GM12874 (cell line): ENCODE results near the gene ARHGEF7.

ENCODE experiments used
- TF ChIP-seq, protein P1 (sequence below): IDR thresholded peaks from 2 replicates; pipeline ENCODE4 v1.5.1; 2011; ENCODE audit warnings: low read depth, mild to moderate bottlenecking, control low read depth, low read length, moderate library complexity; ENCODE audit not compliant: insufficient read depth

Gene ARHGEF7

GRCh38 chr13:111095911-111096501 is 19.1 kb upstream of the ARHGEF7 start:
- TF ChIP-seq, protein P1, sequence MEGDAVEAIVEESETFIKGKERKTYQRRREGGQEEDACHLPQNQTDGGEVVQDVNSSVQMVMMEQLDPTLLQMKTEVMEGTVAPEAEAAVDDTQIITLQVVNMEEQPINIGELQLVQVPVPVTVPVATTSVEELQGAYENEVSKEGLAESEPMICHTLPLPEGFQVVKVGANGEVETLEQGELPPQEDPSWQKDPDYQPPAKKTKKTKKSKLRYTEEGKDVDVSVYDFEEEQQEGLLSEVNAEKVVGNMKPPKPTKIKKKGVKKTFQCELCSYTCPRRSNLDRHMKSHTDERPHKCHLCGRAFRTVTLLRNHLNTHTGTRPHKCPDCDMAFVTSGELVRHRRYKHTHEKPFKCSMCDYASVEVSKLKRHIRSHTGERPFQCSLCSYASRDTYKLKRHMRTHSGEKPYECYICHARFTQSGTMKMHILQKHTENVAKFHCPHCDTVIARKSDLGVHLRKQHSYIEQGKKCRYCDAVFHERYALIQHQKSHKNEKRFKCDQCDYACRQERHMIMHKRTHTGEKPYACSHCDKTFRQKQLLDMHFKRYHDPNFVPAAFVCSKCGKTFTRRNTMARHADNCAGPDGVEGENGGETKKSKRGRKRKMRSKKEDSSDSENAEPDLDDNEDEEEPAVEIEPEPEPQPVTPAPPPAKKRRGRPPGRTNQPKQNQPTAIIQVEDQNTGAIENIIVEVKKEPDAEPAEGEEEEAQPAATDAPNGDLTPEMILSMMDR = no peak

DNA sequence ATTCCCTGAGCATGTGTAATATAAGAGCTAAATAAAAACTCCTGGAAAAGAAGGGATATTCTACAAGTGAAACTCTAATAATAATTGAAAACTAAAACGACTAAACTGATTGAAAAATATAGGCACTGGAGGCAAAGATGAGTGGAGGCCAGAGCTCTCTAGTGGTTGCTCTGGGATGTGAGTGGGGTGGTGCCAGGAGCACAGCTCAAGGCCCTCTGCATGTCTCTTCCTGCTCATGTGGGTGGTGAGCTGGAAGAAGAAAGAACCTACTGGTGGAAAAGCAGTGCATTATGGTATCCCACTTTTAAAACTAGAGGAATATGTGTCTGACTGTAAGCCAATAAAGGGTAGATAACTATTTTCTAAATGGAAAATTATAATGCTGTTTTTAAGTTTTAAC is 15.8 kb upstream of the ARHGEF7 start:
- TF ChIP-seq, protein P1 = no peak

DNA sequence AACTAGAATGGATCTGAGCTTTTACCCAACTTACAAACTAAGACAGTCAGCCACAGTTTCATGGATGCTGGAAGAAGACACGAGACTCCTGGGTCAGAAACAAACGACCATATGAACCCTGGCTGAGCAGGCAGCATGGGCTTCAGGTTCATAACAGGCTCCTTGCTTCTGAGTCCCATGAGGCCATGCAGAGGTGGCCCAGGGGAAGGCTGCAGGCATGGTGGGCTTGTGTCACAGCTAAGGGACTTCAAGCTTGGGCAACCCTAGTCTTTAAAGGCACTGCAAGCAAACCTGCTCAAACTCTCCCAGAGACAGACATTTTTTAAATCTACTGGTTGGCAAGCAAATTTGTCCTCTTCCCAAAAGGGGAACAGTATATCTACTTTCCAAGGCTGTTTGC is 5.1 kb upstream of the ARHGEF7 start:
- TF ChIP-seq, protein P1 = no peak

DNA sequence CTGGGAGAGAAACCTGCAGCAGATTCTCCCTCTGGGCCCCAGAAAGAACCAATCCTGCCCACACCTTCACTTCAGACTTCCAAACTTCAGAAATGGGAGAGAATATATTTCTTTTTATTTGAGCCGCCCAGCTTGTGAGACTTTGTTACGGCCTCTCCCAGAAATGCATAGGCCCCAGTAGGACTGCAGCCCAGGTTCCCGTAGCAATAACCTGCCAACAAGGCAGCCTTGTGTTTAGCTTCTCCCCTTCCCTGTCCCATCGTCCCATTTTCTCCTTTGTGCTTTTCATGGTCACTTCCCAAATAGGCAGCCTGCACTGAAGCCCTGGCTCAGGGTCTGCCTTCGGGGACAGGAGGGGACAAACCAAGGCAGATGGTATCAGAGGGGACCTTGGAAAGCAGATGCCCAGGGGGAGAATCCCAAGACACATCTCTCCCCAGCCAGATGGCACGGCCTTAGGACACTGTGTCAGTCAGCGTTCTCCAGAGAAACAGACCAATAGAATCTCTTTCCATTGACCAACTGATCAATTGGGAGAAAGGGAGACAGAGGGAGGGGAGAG is 3.7 kb upstream of the ARHGEF7 start:
- TF ChIP-seq, protein P1 = no peak

- TF ChIP-seq, protein P1 = no peak
Observed at GRCh38 chr13:111112196-111112595, 2.9 kb upstream of the ARHGEF7 start.

DNA sequence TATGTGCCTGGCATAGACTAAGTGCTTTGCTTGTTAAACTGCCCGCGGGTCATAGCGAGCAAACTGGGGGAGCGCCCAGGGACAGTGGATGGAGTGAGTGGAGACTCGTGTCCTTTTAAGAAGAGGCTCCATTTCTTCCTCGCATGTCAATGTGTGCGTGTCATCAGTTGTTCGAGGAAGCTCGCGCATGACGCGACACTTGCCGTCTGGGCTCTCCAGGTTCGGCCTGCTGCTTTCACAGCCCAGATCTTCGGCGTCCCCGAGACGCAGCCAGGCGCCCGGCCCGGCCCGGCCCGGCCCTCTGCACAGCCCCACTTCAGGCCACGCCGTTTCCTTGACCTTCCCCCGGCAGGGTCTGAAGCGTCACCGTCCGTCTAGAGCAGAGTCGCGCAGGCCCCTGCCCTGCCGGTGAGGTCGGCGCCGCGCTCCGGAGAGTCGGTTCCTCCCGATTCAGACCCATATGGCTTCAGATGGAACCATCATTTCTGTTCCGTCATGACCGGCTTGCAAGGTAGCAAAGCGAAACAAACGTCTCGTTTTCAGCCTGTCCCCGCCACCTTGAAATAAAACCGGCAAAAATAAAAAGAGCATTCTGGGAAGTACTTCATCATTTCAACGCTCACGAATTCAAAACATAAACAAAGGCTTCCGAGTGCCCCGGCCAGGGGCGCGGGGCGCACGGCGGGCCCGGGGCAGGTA is 599 bp upstream of the ARHGEF7 start:
- TF ChIP-seq, protein P1 = no peak

DNA sequence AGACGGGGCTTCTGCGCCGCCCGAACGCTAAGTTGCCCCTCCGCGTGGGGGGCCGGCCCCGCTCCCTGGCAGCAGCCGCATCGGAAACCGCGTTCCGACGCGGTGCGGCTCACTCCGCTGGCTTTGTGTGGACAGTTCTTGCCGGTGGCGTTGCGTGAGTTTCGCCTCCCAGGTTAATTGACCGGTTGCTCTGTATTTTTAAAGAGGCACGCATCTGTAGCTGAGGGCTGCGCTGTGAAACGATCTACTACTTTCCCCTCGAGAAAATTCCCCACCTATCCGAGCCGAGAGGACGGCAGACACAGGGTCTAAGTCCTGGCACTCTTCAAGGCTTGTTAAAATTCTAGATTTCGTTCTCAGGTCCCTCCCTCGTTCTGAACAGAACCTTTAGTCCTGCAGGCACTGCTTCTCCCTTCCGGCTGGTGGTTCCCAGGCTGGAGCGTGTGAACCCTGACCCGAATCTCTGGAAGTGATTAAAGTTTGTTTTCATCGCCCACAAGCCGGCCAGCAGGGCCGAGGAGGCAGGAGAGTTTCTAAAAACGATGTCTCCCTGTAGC is 933 bp downstream of the ARHGEF7 start:
- TF ChIP-seq, protein P1 = no peak
